Non-pigmented ciliary epithelial cell (primary cell): Measurements from ENCODE around the gene CCDC8.
"Not testable (repeated sequence)": the region's sequence is repeated elsewhere in the genome, so short reads cannot be mapped to it uniquely, and the experiment has no call there.

ENCODE experiments used
- DNase-seq: peaks from one replicate; pipeline ENCODE4 v3.0.0-alpha.2; 2010; ENCODE audit warnings: low read depth

The CCDC8 gene

GRCh38 chr19:46383171-46383815 is 30.1 kb downstream of the CCDC8 start:
- DNase-seq: no peak

DNA sequence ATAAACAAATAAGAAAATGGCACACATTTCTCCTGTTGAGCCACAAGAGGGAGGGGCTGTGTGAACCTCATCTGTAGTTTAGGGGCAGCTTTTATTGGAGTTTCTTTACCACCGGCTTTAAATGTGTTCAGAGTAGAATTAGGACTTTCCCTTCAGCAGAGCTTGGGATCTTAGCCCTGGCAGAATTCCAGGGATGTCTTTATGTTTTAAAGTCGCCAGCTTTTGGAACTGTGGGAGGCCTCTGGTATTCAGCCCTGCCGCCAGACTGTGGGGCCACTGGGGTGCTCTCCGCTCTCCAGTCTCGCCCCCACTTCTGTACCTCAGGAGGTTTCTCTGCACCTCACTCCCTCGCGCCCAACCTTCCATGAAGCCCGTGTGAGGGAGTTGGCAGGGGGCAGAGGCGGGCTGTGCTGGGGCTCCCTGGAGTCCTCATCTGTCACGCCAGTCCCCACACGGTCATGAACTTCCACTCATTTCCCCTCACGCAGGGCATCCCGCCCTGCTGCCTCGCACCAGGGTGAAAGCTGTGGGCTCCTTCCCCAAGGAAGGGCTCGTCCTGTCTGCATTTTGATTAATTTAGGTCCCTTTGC is 31.5 kb downstream of the CCDC8 start:
- DNase-seq: no peak

GRCh38 chr19:46381346-46381745 is 32.0 kb downstream of the CCDC8 start:
- DNase-seq: no peak

DNA sequence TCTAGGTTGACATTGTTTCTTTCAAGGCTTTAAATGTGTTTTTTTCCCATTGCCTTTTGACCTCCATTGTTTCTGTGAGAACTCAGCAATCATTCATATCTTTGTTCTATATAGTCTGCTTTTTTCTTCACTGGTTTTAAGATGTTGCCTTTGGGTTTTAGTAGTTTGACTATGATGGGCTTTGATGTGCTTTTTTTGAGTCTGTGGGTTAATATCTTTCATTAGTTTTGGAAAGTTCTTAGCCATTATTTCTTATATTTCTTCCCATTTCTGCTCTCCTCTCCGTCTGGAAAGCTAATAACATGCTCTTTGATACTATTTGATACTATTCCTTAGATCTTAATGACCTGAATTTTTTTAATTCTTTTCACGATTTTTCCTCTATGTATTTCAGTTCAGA is 32.7 kb downstream of the CCDC8 start:
- no peak for DNase-seq

DNA sequence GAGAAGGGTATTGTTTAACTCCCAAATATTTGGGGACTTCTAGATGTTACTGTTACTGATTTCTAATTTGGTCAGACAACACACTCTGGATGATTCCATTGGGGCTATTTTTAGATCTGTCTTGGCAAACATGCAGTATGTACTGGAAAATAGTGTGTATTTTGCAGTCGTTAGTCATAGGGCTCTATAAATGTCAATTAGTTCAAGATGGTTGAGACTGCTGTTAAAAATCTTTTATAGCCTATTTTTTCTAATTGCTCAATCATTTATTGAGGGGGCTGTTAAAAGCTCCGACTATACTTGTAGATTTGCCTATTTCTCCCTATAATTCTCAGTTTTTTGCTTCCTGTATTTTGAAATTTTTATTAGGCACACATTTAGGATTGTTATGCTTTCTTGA is 35.1 kb downstream of the CCDC8 start:
- DNase-seq: no peak

- no peak for DNase-seq
These were observed 36.9 kb downstream of the CCDC8 start for GRCh38 chr19:46376241-46377153.

DNA sequence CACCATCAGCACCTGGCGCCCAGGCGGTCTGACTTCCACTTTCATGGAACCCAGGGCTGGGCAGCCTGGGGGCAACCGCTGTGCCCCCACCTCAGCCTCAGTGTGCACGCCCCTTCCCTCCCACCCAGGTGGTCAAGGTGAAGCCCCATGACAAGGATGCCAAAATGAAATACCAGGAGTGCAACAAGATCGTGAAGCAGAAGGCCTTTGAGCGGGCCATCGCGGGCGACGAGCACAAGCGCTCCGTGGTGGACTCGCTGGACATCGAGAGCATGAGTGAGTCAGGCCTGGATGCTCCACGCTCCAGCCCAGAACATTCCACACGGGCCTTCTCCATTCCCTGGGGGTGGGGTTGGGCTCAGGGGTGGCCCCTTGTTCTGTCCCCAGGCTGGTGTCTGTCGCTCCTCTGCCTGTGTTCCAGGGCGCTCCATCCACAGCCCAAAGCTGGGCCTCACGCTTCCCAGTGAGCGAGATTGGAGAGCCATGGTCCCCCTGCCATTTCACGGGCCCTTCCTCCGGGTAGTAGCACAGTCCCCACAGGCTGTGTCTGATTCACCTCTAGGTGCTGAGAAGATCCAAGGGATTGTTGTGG is 37.8 kb downstream of the CCDC8 start:
- DNase-seq: not testable (repeated sequence)

GRCh38 chr19:46374536-46375475 is 38.6 kb downstream of the CCDC8 start:
- DNase-seq: no peak

DNA sequence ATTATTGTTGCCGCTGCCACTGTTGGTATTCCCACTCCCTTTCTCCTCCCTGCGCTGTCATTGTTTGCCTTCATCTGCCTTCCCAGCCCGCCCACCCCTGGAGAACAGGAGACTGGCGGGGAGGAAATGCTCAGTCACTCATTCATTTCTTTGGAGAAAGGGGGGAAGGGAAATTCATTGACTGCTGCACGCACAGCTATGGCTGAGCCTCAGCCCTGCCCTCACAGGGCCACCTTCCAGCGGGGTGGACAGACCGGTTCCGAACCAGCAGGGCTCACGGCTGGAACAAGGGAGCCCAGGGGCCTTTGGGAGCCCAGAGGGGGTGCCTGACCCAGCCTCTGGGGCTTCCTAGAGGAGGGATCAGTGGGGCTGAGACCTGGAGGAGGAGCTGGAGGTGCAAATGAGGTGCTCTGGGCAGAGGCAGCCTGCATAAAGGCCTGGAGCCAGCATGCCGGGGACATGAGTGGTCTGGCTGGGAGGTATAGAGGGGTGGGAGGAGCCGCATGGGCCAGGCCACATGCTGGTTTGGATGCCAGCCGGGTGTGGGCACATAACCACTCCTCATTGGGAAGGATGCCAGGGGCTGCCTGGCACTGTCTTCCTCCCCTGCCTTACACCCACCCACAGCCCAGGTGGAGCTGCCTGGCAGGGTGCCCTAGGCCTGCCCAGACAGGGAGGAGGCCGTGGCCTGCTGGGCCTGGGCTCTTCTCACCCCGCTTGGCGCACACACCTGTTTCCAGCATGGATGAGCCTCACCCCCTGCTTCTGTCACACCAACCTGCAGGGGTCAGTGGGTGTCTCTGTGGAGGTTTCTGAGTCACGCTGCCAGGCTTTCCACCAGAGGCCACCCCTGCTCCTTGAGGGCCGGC is 39.6 kb downstream of the CCDC8 start:
- no peak for DNase-seq

GRCh38 chr19:46372901-46373490 is 40.4 kb downstream of the CCDC8 start:
- DNase-seq: no peak

DNA sequence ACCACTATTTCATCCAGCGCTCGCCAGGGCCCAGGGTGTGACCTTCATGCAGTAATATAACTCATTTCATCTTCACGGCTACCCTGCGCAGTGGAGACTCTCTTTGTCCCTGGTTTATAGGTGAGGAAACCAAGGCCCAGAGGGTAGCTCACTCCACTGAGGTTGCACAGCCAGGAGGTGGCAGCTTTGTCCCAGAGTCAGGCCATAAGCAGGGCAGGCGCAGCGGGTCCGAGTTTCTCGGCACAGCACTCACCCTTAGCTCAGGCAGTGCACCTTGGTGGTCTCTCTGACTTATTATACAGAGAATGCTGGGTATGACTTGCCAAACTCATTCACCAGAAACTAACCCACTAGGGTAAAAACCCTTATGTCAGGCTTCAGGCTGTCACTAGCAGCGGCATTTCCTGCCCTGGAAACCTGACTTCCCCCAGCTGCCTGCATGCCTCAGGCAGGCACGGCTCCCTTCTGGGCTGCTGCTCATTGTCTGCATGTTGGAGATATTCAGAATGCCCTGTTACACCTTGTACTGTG is 41.9 kb downstream of the CCDC8 start:
- no peak for DNase-seq

GRCh38 chr19:46369817-46370216 is 43.5 kb downstream of the CCDC8 start:
- DNase-seq: no peak

DNA sequence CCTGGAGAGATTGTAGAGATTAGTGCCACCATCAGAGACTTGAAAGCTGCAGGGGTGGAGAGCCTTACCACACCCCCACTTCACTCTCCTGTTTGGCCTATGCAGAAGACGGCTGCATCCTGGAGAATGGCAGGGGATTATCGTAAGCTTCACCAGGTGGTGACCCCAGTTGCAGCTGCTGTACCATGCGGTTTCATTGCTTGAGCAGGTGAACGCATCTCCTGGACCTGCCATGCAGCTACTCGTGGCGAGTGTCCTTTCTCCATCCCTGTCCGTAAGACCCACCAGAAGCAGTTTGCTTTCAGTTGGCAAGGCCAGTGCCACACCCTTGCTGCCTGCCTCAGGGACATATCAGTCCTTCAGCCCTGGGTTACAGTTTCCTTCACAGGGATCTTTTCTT is 45.2 kb downstream of the CCDC8 start:
- DNase-seq: no peak

DNA sequence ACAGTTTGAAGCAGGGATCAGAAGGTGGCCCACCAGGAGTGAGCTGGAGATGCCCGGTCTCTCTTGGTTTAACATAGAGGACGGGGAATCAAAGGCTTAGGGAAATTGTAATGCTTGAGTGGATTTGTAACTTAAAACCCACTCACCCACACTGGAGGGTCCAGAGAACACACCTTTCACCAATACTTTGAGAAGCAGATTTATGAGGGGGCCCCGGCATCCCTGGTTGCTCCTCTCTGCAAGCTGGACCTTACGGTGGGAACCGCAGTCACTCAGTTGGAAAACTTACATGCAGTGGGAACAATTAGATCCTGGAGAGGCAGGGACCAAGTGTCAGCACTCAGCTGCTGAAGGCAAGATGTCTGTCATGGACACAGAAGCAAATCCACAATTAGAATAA is 45.9 kb downstream of the CCDC8 start:
- no peak for DNase-seq

DNA sequence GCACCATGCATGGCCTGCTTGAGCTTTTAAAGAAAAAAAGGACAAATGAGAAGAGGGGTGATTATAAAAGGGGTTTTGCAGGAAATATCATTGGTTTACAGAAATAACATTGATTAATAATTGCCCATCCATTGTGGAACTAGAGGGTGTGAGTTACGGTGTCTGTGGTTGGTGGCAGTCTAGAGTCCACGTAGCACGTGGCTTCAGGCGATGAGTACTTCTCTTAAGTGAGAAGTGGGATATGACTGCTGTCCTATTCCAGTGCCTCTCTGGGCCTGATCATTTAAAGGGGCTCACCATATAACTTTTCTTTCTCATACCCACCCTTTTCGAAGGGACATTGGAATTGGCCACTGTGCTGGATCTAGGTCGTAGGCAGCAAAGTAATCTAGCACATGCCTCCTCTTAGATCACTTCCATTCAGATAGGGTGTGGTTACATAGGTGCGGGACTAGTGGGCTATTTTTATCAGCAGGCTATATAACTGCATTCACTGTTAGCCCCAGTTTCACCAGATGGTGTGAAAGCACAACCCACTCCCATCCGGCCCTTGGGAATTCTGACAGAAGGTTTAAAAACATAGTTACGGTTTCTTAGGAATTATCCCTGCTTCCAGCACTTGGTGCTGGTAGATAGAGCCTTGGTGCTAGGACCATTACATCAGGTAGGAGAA is 46.6 kb downstream of the CCDC8 start:
- no peak for DNase-seq

DNA sequence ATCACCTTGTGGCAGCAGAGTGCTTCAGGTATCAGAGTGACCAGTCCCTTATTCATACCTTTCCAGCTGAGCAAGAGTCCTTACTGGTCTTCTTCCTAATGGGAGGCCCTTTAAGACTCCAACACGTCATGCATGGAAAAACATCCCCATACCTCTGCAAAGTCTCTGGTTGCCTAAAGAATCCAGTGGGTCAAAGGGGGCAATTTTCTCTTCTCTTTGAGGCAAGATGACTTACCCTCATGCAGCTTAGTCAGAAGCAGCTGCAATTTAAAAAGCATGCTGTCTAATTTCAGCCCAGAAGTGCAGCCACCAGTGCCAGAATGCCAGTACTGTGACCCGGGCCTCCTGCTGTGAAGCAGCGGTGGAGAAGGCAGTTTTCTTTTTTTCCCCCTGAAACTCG is 47.8 kb downstream of the CCDC8 start:
- DNase-seq: no peak

DNA sequence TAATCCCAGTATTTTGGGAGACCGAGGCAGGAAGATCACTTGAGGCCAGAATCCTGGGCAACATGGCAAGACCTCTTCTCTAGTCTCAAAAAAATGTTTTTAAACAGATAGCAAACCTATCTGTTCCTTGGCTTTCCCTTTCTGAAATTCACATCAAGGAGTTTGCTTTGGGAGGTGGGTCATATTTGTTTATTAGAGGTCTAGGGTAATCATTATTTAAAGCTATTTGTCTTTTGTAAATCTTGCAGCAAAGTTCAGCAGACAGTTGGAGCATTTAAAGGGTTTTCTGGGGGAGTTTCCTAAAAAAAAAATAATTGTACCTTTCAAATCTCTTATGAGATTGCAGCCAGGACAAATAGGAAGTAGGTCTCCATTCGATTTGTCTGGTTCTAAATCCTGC is 49.0 kb downstream of the CCDC8 start:
- no peak for DNase-seq

- no peak for DNase-seq
These were observed 51.4 kb downstream of the CCDC8 start for GRCh38 chr19:46361915-46362314.
